Colonic mucosa (tissue), 4 donors: ENCODE measurements around the gene IL4I1. TPM values are rescaled to one million over a fixed set of nuclear protein-coding genes. Genes with fewer than 3 reads are reported as not detected.

Source experiments
- DNase-seq: peaks from one replicate; pipeline ENCODE4 v3.0.0-alpha.2; 2020
- H3K27ac ChIP-seq: fragments of 200-600 bp; one replicate; pipeline ENCODE4 v1.8.0; 2021
- H3K27me3 ChIP-seq: fragments of 200-600 bp; one replicate; pipeline ENCODE4 v1.8.0; 2021
- H3K36me3 ChIP-seq: fragments of 200-600 bp; one replicate; pipeline ENCODE4 v1.8.0; 2021
- H3K4me1 ChIP-seq: fragments of 200-600 bp; one replicate; pipeline ENCODE4 v1.8.0; 2021; ENCODE audit warnings: mild to moderate bottlenecking
- H3K4me3 ChIP-seq: fragments of 200-600 bp; one replicate; pipeline ENCODE4 v1.8.0; 2021
- H3K9ac ChIP-seq, 2 donors: one replicate each; pipeline ENCODE4 v1.7.0; 2013; ENCODE audit warnings: control low read depth in 2 of 2, low read depth in 2 of 2, low read length in 2 of 2
- H3K9me3 ChIP-seq: fragments of 200-600 bp; one replicate; pipeline ENCODE4 v1.8.0; 2021
- intact Hi-C: fragments of 100-400 bp; cut with DNase I; formaldehyde crosslinking; loops from one replicate; pipeline ENCODE4 v1.14.1; 2022
- total RNA-seq, 2 donors: library from RNA; stranded (reverse); fragmentation: NEBNext Ultra II Directional in 1 of 2; extraction: Animal tissue kit (Norgen Biotek cat#: 25700) in 1 of 2; gene quantifications; one replicate each; pipeline ENCODE4 v1.2.1, GENCODE V29; 2021
- TF ChIP-seq, protein P1 (sequence below): fragments of 200-600 bp; IDR thresholded peaks from one replicate; pipeline ENCODE4 v1.8.0; 2022; ENCODE audit warnings: antibody characterized with exemption, mild to moderate bottlenecking
- donor health status: healthy.
- donor health status: DM: no; HTN: no; CAD: no.
- donor health status: DM: no; HTN: no; CAD: no.

IL4I1 gene
- total RNA-seq, 2 donors from 2014 or later: 1.0 to 2.4 TPM

DNA sequence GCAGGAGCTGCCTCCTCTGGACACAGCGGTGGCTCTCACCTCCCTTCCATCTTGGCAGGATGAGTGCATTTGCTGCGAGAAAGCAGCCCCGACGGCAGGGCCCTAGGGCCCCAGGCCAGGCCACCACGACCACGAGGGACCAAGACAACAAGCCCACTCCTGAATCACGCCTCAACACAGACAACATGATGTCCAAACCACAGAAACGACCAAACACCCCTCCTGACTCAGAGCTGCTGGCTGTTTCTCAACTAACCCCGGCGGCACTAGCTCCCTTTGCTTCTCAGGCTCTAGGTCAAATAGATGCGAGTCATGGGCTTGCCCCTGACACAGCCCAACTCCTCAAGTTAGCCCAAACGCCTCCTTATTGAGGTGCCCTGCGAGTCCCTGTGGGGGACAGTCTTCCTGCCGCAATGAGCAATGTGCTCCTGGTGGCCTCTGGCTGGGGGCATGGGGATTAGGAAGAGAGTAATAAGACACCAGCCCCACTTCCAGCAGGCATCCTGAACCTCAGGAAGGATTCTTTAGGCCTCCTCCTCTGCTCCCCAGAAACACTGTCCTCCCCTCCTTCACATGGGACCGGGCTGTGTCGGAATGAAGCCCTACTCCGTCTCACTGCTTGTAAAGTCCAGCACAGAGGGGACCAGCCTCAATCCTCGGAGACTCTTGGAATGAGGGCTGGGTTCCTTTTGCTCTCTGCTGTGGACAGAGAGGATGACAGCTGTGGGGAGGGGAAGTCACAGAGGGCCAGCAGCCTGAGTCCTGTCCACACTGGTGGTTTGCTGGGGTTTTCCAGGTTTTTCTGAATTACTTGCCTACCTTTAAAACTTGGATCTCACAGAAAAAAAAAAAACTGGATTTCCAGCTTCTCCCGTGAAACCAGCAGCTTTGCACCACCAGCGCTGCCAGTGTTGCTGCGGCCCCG is 25.4 kb upstream of the IL4I1 start:
- no peaks in the 10 kb centered on the region for H3K9me3 ChIP-seq
- H3K4me1 ChIP-seq: no peaks in the 10 kb centered on the region
- H3K4me3 ChIP-seq: no peak overlapping the region
- peaks cover 8% of the 10 kb centered on the region for H3K36me3 ChIP-seq
- no peak overlapping the region for H3K27ac ChIP-seq
- no peak for DNase-seq
- TF ChIP-seq, protein P1, sequence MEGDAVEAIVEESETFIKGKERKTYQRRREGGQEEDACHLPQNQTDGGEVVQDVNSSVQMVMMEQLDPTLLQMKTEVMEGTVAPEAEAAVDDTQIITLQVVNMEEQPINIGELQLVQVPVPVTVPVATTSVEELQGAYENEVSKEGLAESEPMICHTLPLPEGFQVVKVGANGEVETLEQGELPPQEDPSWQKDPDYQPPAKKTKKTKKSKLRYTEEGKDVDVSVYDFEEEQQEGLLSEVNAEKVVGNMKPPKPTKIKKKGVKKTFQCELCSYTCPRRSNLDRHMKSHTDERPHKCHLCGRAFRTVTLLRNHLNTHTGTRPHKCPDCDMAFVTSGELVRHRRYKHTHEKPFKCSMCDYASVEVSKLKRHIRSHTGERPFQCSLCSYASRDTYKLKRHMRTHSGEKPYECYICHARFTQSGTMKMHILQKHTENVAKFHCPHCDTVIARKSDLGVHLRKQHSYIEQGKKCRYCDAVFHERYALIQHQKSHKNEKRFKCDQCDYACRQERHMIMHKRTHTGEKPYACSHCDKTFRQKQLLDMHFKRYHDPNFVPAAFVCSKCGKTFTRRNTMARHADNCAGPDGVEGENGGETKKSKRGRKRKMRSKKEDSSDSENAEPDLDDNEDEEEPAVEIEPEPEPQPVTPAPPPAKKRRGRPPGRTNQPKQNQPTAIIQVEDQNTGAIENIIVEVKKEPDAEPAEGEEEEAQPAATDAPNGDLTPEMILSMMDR: no peak
- H3K27me3 ChIP-seq: no peaks in the 10 kb centered on the region
- no peak overlapping the region for H3K9ac ChIP-seq
- intact Hi-C loops: no loop called here

- Histone ChIP-seq H3K9me3 (no peaks in the 10 kb centered on the region), H3K27ac (no peak overlapping the region), H3K27me3 (no peaks in the 10 kb centered on the region), H3K9ac (no peak overlapping the region), H3K4me3 (no peak overlapping the region), H3K36me3 (peaks cover 8% of the 10 kb centered on the region), H3K4me1 (no peaks in the 10 kb centered on the region)
- TF ChIP-seq, protein P1: no peak
- DNase-seq: no peak
- intact Hi-C loops: no loop called here
Observed at GRCh38 chr19:49920624-49921363, 24.1 kb upstream of the IL4I1 start.

GRCh38 chr19:49918089-49918488 is 21.4 kb upstream of the IL4I1 start:
- TF ChIP-seq, protein P1: no peak
- Histone ChIP-seq H3K27me3 (no peaks in the 10 kb centered on the region), H3K4me1 (no peaks in the 10 kb centered on the region), H3K9me3 (no peaks in the 10 kb centered on the region), H3K36me3 (no peaks in the 10 kb centered on the region), H3K4me3 (no peak overlapping the region), H3K27ac (no peak overlapping the region), H3K9ac (no peak overlapping the region)
- intact Hi-C loops: no loop called here
- no peak for DNase-seq

DNA sequence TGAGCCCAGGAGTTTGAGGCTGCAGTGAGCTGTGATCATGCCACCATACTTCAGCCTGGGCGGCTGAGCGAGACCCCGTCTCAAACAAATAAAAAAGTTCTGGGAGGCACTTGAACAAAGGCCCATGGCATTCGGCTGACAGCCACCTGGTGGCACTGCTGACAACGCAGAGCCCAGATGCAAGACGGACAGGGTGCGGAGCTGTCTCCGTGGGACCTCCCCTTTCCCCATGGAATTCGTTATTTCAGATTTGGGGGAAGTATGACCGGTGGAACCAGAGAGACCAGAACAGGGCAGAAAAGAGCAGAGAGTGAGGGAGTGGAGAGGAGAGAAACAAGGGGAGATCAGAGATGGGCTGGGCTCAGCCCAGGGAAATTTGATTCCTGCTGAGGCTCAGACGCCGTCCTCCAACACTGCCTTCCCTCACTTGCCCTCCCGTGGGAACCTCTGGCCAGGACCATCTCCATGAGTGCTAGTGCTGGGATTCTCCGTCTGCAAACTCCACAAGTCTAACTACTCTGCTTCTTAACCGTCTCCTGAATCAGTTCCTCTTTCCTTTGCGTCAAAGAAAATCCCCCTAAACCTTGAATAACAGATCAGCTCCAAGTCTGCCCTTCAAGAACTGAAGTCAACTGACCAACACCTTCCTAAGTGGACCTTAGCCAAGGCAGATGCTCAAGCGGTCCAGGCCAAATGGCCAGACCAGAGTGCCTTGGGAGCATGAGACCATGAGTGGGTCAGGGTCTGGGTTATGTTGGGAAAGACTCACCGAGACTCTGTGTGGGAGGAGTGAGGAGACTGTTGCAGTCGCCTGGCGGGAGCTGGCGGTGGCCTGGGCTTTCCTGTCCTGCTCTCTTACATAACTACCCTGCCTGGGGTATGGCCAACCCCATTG is 20.4 kb upstream of the IL4I1 start:
- no peaks in the 10 kb centered on the region for H3K9me3 ChIP-seq
- no peaks in the 10 kb centered on the region for H3K4me1 ChIP-seq
- TF ChIP-seq, protein P1: no peak
- H3K9ac ChIP-seq: no peak overlapping the region
- DNase-seq: no peak
- H3K4me3 ChIP-seq: no peak overlapping the region
- no peak overlapping the region for H3K27ac ChIP-seq
- H3K36me3 ChIP-seq: no peaks in the 10 kb centered on the region
- H3K27me3 ChIP-seq: no peaks in the 10 kb centered on the region
- intact Hi-C loops: no loop called here

GRCh38 chr19:49915271-49915670 is 18.6 kb upstream of the IL4I1 start:
- no peaks in the 10 kb centered on the region for H3K4me1 ChIP-seq
- intact Hi-C loops: no loop called here

More at GRCh38 chr19:49915271-49915670, 18.6 kb upstream of the IL4I1 start:
- H3K9me3 ChIP-seq: no peaks in the 10 kb centered on the region
- no peak overlapping the region for H3K9ac ChIP-seq
- H3K27me3 ChIP-seq: no peaks in the 10 kb centered on the region
- H3K36me3 ChIP-seq: no peaks in the 10 kb centered on the region
- TF ChIP-seq, protein P1: no peak
- no peak overlapping the region for H3K4me3 ChIP-seq
- H3K27ac ChIP-seq: no peak overlapping the region
- no peak for DNase-seq
